Adrenal gland (tissue), 5 donors: Measurements from ENCODE around the gene NEK9.
A peak's percentile ranks its signal among the peaks of the same experiment; 100 is the strongest.

Experiments used
- CTCF ChIP-seq, 6 experiments: fragments of 450-650 bp in 4 of 6; fragments of 200-600 bp in 2 of 6; sonication (generic) in 1 of 6; IDR thresholded peaks; 1 replicate in 5 of 6; 2 replicates in 1 of 6; pipeline versions ENCODE4 v1.5.1 to v1.8.0; 2016 to 2021; ENCODE audit warnings: antibody characterized with exemption in 6 of 6, mild to moderate bottlenecking in 2 of 6, moderate library complexity in 1 of 6
- POLR2A ChIP-seq, 2 donors: fragments of 450-650 bp; IDR thresholded peaks; one replicate each; pipeline ENCODE4 v1.6.1; 2017; ENCODE audit warnings: antibody characterized with exemption in 2 of 2, mild to moderate bottlenecking in 2 of 2, moderate library complexity in 1 of 2
- donor health status: DM: no; HTN: no; CAD: no.

GRCh38 chr14:75088566-75089373 is 38.1 kb downstream of the NEK9 start:
- TF ChIP-seq CTCF (IDR thresholded peaks at IDR 0.05) (peak; percentile 54 to 90 (median 82)), POLR2A (IDR thresholded peaks at IDR 0.05) (no peak)
